Chondrocyte (in vitro differentiated cells): ENCODE data around the gene TMEM178B. TPM values are rescaled to one million over a fixed set of nuclear protein-coding genes. Genes with fewer than 3 reads are reported as not detected.

ENCODE experiments used
- DNase-seq: peaks from one replicate; pipeline ENCODE4 v3.0.0; 2021; ENCODE audit warnings: mixed read lengths, low spot score
- H3K27ac Mint-ChIP-seq: one replicate; pipeline ENCODE4 v1.8.0; 2021; ENCODE audit warnings: mild to moderate bottlenecking, moderate library complexity, mixed read lengths; ENCODE audit not compliant: unreplicated experiment
- H3K27me3 Mint-ChIP-seq: 2 replicates; pipeline ENCODE4 v1.8.0; 2021; ENCODE audit warnings: low read depth, mixed read lengths
- H3K36me3 Mint-ChIP-seq: 2 replicates; pipeline ENCODE4 v1.8.0; 2021; ENCODE audit warnings: low read depth, mixed read lengths
- H3K4me1 Mint-ChIP-seq: 2 replicates; pipeline ENCODE4 v1.8.0; 2021; ENCODE audit warnings: low read depth, mild to moderate bottlenecking, mixed read lengths
- H3K4me3 Mint-ChIP-seq: one replicate; pipeline ENCODE4 v1.8.0; 2021; ENCODE audit warnings: mild to moderate bottlenecking, moderate library complexity, mixed read lengths; ENCODE audit not compliant: unreplicated experiment
- H3K9me3 Mint-ChIP-seq: 2 replicates; pipeline ENCODE4 v1.8.0; 2021; ENCODE audit warnings: low read depth, mixed read lengths
- total RNA-seq: library from RNA; stranded (reverse); gene quantifications from 3 replicates; pipeline ENCODE4 v1.2.1, GENCODE V29; 2021
- TF ChIP-seq, protein P1 (sequence below): fragments of 200-600 bp; sonication (generic); IDR thresholded peaks from 2 replicates; pipeline ENCODE4 v1.5.0; 2021; ENCODE audit warnings: antibody characterized with exemption, mild to moderate bottlenecking, moderate library complexity

TMEM178B gene
- total RNA-seq, 1 donor from 2014 or later, result 0.92 TPM

DNA sequence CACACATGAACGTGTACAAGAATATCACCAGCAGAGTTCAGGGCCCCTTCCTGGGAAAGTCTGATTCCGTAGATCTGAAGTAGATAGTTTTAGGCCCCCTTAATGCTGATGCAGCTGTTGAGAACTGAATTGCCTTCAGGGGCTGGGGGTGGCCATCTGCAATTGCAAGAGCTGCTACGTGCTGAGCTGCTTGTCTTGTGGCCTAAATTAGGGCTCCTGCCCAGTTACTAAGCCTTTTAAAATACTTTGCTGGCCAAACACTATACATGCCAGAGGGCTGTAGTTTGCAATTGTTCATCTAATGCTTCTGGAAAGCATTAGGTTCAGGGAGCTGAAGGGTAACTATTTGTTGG, 71.7 kb downstream of the TMEM178B start:
- DNase-seq, result no peak
- Mint-ChIP-seq H3K36me3 (no peaks in the 10 kb centered on the region), H3K9me3 (peaks cover 14% of the 10 kb centered on the region), H3K4me1 (no peaks in the 10 kb centered on the region), H3K27ac (no peak overlapping the region), H3K27me3 (no peaks in the 10 kb centered on the region), H3K4me3 (no peak overlapping the region)
- TF ChIP-seq, protein P1, sequence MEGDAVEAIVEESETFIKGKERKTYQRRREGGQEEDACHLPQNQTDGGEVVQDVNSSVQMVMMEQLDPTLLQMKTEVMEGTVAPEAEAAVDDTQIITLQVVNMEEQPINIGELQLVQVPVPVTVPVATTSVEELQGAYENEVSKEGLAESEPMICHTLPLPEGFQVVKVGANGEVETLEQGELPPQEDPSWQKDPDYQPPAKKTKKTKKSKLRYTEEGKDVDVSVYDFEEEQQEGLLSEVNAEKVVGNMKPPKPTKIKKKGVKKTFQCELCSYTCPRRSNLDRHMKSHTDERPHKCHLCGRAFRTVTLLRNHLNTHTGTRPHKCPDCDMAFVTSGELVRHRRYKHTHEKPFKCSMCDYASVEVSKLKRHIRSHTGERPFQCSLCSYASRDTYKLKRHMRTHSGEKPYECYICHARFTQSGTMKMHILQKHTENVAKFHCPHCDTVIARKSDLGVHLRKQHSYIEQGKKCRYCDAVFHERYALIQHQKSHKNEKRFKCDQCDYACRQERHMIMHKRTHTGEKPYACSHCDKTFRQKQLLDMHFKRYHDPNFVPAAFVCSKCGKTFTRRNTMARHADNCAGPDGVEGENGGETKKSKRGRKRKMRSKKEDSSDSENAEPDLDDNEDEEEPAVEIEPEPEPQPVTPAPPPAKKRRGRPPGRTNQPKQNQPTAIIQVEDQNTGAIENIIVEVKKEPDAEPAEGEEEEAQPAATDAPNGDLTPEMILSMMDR, result no peak

DNA sequence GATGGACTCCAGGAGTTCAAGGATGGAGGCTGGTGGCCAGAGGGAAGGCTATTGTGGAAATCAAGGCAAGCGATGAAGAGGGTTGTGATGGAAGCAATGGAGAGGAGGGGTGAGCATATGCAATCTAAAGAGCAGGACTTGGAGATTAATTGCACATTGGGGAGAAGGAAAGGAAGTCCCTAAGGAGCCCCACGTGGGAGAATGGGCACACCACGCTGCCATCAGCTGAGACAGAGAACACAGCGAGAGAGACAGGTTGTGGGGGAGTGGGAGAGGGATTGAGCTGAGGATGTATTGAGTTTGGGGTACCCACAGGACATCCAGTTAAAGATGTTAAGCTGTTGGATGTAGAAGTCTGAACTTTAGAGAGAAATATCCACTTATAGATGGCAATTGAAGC, 73.6 kb downstream of the TMEM178B start:
- peaks cover 14% of the 10 kb centered on the region for H3K9me3 Mint-ChIP-seq
- no peak overlapping the region for H3K4me3 Mint-ChIP-seq
- no peak for DNase-seq
- H3K36me3 Mint-ChIP-seq, result no peaks in the 10 kb centered on the region
- H3K27me3 Mint-ChIP-seq, result no peaks in the 10 kb centered on the region
- no peaks in the 10 kb centered on the region for H3K4me1 Mint-ChIP-seq
- TF ChIP-seq, protein P1, result no peak
- no peak overlapping the region for H3K27ac Mint-ChIP-seq

DNA sequence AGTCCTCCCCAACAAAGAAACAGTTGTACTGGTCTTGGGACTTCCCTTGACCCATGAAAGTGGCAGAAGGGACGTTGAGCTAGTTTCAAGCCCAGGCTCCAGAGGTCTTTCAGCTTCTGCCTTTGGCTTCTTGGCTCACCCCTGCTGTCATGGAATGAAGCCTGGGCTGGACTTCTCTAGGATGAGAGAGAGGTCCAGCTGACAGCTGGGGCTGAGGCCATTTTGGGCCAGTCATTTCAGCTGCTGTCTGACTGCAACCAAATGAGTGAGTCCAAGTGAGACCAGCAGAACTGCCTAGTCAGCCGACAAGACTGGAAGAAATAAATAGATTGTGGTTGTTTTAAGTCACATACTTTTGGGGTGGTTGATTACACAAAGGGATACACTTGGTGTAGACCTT, 76.6 kb downstream of the TMEM178B start:
- DNase-seq, result no peak
- Mint-ChIP-seq H3K4me3 (no peak overlapping the region), H3K27ac (no peak overlapping the region), H3K27me3 (no peaks in the 10 kb centered on the region), H3K36me3 (no peaks in the 10 kb centered on the region), H3K4me1 (no peaks in the 10 kb centered on the region), H3K9me3 (no peaks in the 10 kb centered on the region)
- TF ChIP-seq, protein P1, result no peak

DNA sequence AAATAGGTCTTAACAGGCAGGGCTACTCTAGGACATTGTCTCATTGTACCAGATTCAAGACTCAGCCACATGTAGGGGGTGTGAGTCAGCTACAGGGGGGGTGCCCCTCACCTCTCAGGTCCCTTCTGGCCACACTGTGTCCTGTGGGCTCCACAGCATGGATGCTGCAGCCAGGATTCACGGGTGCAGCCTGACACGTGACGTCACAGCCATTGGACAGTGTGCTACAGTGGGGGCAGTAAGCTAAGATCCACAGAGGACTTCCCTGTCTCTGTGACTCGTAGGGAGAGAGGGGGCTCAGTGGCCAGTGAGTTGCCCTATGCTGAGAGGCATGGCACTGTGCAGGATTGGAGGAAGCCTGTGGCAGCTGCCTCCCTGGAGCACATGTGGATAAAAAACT, 77.9 kb downstream of the TMEM178B start:
- Mint-ChIP-seq H3K4me1 (no peaks in the 10 kb centered on the region), H3K4me3 (no peak overlapping the region), H3K27ac (no peak overlapping the region), H3K36me3 (no peaks in the 10 kb centered on the region), H3K9me3 (no peaks in the 10 kb centered on the region), H3K27me3 (no peaks in the 10 kb centered on the region)
- DNase-seq, result no peak
- TF ChIP-seq, protein P1, result no peak

DNA sequence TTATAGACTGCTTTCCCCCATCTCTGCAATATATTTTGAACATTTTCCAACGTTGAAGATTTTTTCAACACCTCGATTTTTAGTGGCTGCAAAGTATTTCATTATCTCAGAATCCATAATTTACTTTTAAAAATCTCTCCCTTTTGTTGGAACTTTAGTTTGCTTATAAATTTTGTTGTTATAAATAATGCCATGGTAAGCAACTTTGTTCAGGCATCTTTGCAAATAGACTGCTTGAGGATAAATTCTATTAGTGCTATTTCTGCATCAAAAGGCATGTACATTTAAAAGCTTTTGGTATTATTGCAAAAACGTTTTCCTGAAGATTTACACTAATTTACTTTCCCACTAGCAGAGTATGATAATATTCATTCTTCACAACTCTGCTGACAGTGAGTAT, 79.4 kb downstream of the TMEM178B start:
- no peaks in the 10 kb centered on the region for H3K27me3 Mint-ChIP-seq

More for the DNA sequence above, 79.4 kb downstream of the TMEM178B start:
- TF ChIP-seq, protein P1, result no peak
- H3K27ac Mint-ChIP-seq, result no peak overlapping the region
- no peak overlapping the region for H3K4me3 Mint-ChIP-seq
- no peaks in the 10 kb centered on the region for H3K36me3 Mint-ChIP-seq
- DNase-seq, result no peak
- no peaks in the 10 kb centered on the region for H3K9me3 Mint-ChIP-seq
- H3K4me1 Mint-ChIP-seq, result peaks cover under 1% of the 10 kb centered on the region
